KG1 (cell line): Measurements from ENCODE around the gene DPYD.

Experiments
- DNase-seq: peaks from one replicate; lab custom pipeline; 2025; lab: John Stamatoyannopoulos, UW

DPYD gene

GRCh38 chr1:97783751-97784150 lies 137.1 kb downstream of the DPYD start:
- DNase-seq = no peak

- no peak for DNase-seq
Observed at GRCh38 chr1:97781762-97782337, 139.0 kb downstream of the DPYD start.

GRCh38 chr1:97780884-97781283 lies 139.9 kb downstream of the DPYD start:
- no peak for DNase-seq

GRCh38 chr1:97778718-97779117 lies 142.1 kb downstream of the DPYD start:
- DNase-seq = no peak

GRCh38 chr1:97770376-97770775 lies 150.5 kb downstream of the DPYD start:
- no peak for DNase-seq

- no peak for DNase-seq
Observed at GRCh38 chr1:97767381-97767780, 153.5 kb downstream of the DPYD start.

GRCh38 chr1:97764991-97765390 lies 155.8 kb downstream of the DPYD start:
- DNase-seq = no peak

GRCh38 chr1:97761637-97762036 lies 159.2 kb downstream of the DPYD start:
- DNase-seq = no peak

- no peak for DNase-seq
Observed at GRCh38 chr1:97759078-97759477, 161.8 kb downstream of the DPYD start.

- no peak for DNase-seq
Observed at GRCh38 chr1:97758541-97759057, 162.2 kb downstream of the DPYD start.

GRCh38 chr1:97745912-97746311 lies 174.9 kb downstream of the DPYD start:
- no peak for DNase-seq

- no peak for DNase-seq
Observed at GRCh38 chr1:97744977-97745376, 175.9 kb downstream of the DPYD start.

- no peak for DNase-seq
Observed at GRCh38 chr1:97743129-97743528, 177.7 kb downstream of the DPYD start.

- no peak for DNase-seq
Observed at GRCh38 chr1:97740891-97741290, 179.9 kb downstream of the DPYD start.

GRCh38 chr1:97739596-97740103 lies 181.2 kb downstream of the DPYD start:
- no peak for DNase-seq

- DNase-seq = no peak
Observed at GRCh38 chr1:97738270-97738669, 182.6 kb downstream of the DPYD start.

GRCh38 chr1:97730271-97730670 lies 190.6 kb downstream of the DPYD start:
- no peak for DNase-seq

- DNase-seq = no peak
Observed at GRCh38 chr1:97728436-97728835, 192.4 kb downstream of the DPYD start.

GRCh38 chr1:97727029-97727428 lies 193.8 kb downstream of the DPYD start:
- DNase-seq = no peak

GRCh38 chr1:97726386-97726785 lies 194.4 kb downstream of the DPYD start:
- no peak for DNase-seq

- no peak for DNase-seq
Observed at GRCh38 chr1:97721221-97721620, 199.6 kb downstream of the DPYD start.

- DNase-seq = no peak
Observed at GRCh38 chr1:97712980-97713379, 207.9 kb downstream of the DPYD start.

- no peak for DNase-seq
Observed at GRCh38 chr1:97711858-97712257, 209.0 kb downstream of the DPYD start.

GRCh38 chr1:97693601-97694000 lies 227.2 kb downstream of the DPYD start:
- DNase-seq = no peak
